ENCODE measurements around the gene EBF4. TPM values are rescaled to one million over a fixed set of nuclear protein-coding genes. Genes with fewer than 3 reads are reported as not detected.

Gene EBF4
- total and polyA plus RNA-seq, 2 of the 8 experiments (the other 6 are each of a cell fraction or from before 2014, with no cell fraction given): 1.2 to 2.9 TPM

DNA sequence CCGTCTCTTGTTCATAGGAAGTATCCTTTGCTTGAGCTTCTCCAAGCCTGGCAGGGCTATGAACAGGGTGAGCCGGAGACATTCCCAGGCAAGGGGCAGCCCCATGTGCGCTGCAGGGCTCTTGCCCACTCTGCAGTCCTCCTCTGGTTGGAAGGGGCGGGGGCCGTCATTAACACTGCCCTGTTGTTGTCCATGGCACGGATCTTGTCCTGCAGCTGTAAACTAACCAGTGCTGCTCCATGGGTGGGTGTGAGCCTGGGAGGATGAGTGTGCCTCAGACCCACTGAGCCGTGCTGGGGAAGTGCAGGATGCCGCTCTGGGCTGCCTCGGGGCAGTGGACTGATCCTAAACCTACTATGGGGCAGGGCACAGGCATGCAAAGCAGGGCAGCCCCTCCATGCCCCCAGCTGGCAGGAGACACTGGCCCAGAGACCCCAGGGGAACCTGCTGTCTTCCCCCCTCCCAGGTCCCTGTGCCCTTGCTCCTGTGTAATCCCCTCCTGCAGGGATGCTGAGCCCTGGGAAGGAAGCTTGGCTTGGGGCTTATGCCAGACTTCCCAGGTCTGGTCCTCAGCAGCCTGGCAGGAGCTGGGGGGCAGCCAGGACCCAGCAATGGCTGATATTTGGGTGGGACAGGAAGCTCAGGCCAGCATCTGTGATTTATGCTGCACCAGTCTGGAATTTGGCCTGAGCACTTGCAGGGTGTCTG is 8.5 kb downstream of the EBF4 start (continued):
- TF ChIP-seq CHD7 (IDR thresholded peaks at IDR 0.05; ENCODE audit: insufficient replicate concordance, low read length): no peak
- TF ChIP-seq USF2 (IDR thresholded peaks at IDR 0.05; ENCODE audit: low read length): no peak
- TF ChIP-seq SIN3A (conservative IDR thresholded peaks at IDR 0.05 in 1 of 2, IDR thresholded peaks at IDR 0.05 in 1 of 2; ENCODE audit: low read depth in 1 of 2, low read length in 2 of 2): no peak
- no peak for TF ChIP-seq GTF2F1 (IDR thresholded peaks at IDR 0.05; ENCODE audit: borderline replicate concordance, low read depth, low read length)
- no peak for TF ChIP-seq TBP (IDR thresholded peaks at IDR 0.05; ENCODE audit: low read depth, low read length)
- no peak for TF ChIP-seq SIX5 (IDR thresholded peaks at IDR 0.05; ENCODE audit: low read depth, low read length)
- TF ChIP-seq KDM5A (IDR thresholded peaks at IDR 0.05; ENCODE audit: low read length): no peak
- TF ChIP-seq HDAC6 (IDR thresholded peaks at IDR 0.05; ENCODE audit: low read depth, low read length): no peak
- no peak for TF ChIP-seq TAF1 (IDR thresholded peaks at IDR 0.05; ENCODE audit: low read depth, low read length)
- no peak for TF ChIP-seq CHD1 (IDR thresholded peaks at IDR 0.05; ENCODE audit: low read depth, low read length)

All from H1 (cell line).